OCI-LY1 (cell line): Measurements from ENCODE around the gene PTPRN2.

ENCODE experiments used
- EZH2 ChIP-seq: fragments of 200-600 bp; sonication (generic), shearing (Covaris generic); IDR thresholded peaks from 2 replicates; pipeline ENCODE4 v1.8.0; 2017; ENCODE audit warnings: borderline replicate concordance, mixed run types, mild to moderate bottlenecking, antibody characterized with exemption, low read length, moderate library complexity, mixed read lengths
- TF ChIP-seq, protein P1 (sequence below): fragments of 200-600 bp; sonication (generic), shearing (Covaris generic); IDR thresholded peaks from 2 replicates; pipeline ENCODE4 v1.5.1; 2017; ENCODE audit warnings: mild to moderate bottlenecking, antibody characterized with exemption, low read length, moderate library complexity, mixed read lengths

- TF ChIP-seq, protein P1, sequence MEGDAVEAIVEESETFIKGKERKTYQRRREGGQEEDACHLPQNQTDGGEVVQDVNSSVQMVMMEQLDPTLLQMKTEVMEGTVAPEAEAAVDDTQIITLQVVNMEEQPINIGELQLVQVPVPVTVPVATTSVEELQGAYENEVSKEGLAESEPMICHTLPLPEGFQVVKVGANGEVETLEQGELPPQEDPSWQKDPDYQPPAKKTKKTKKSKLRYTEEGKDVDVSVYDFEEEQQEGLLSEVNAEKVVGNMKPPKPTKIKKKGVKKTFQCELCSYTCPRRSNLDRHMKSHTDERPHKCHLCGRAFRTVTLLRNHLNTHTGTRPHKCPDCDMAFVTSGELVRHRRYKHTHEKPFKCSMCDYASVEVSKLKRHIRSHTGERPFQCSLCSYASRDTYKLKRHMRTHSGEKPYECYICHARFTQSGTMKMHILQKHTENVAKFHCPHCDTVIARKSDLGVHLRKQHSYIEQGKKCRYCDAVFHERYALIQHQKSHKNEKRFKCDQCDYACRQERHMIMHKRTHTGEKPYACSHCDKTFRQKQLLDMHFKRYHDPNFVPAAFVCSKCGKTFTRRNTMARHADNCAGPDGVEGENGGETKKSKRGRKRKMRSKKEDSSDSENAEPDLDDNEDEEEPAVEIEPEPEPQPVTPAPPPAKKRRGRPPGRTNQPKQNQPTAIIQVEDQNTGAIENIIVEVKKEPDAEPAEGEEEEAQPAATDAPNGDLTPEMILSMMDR, result no peak
- no peak for TF ChIP-seq EZH2
Measured at GRCh38 chr7:157693071-157693520, 894.5 kb downstream of the PTPRN2 start.
